Tibial nerve (tissue), 4 donors: ENCODE measurements around the gene ZNF326. TPM values are rescaled to one million over a fixed set of nuclear protein-coding genes. Genes with fewer than 3 reads are reported as not detected.

Experiments used
- DNase-seq, 2 donors: peaks; one replicate each; pipeline ENCODE4 v3.0.0-alpha.2; 2019; ENCODE audit warnings: low spot score in 2 of 2
- H3K27ac ChIP-seq, 4 donors: fragments of 200-600 bp; sonication (generic) in 3 of 4; one replicate each; pipeline ENCODE4 v1.5.1; 2017 to 2019; ENCODE audit warnings: mild to moderate bottlenecking in 1 of 4
- H3K27me3 ChIP-seq, 2 donors: fragments of 200-600 bp; sonication (generic) in 1 of 2; one replicate each; pipeline versions ENCODE4 v1.5.1 to v1.6.0; 2017 to 2019
- H3K36me3 ChIP-seq, 3 donors: fragments of 200-600 bp; sonication (generic); one replicate each; pipeline ENCODE4 v1.5.1; 2018 to 2019
- H3K4me1 ChIP-seq, 4 donors: fragments of 200-600 bp; sonication (generic) in 3 of 4; one replicate each; pipeline ENCODE4 v1.5.1; 2017 to 2019
- H3K4me3 ChIP-seq, 4 donors: fragments of 200-600 bp; sonication (generic) in 3 of 4; one replicate each; pipeline ENCODE4 v1.5.1; 2017 to 2019; ENCODE audit warnings: mild to moderate bottlenecking in 1 of 4, moderate library complexity in 1 of 4
- H3K9me3 ChIP-seq, 4 donors: fragments of 200-600 bp; sonication (generic) in 3 of 4; one replicate each; pipeline ENCODE4 v1.5.1; 2017 to 2019
- EP300 ChIP-seq, 2 donors: sonication (generic); formaldehyde crosslinking; IDR thresholded peaks; one replicate each; pipeline ENCODE4 v1.6.1; 2017; ENCODE audit warnings: antibody characterized with exemption in 2 of 2, mild to moderate bottlenecking in 1 of 2
- POLR2A ChIP-seq, 2 donors: fragments of 450-650 bp; IDR thresholded peaks; one replicate each; pipeline ENCODE4 v1.6.1; 2017; ENCODE audit warnings: antibody characterized with exemption in 2 of 2, mild to moderate bottlenecking in 2 of 2, moderate library complexity in 2 of 2
- WGBS, 2 donors: methylation state at CpG; one replicate each; pipeline ENCODE4 v1.1.5; 2018; 5-methylcytosine and 5-hydroxymethylcytosine counted together
- total RNA-seq, 4 donors: library from RNA; depleted of rRNA; stranded (reverse); fragments of >200 nt; gene quantifications; one replicate each; pipeline ENCODE4 v1.1.0, GENCODE V29; 2016
- TF ChIP-seq, protein P1 (sequence below), 5 experiments: fragments of 200-600 bp in 3 of 5; fragments of 450-650 bp in 2 of 5; sonication (generic) in 3 of 5; IDR thresholded peaks; one replicate each; pipeline ENCODE4 v1.5.1; 2016 to 2019; ENCODE audit warnings: antibody characterized with exemption in 5 of 5, mild to moderate bottlenecking in 3 of 5, moderate library complexity in 2 of 5

Gene ZNF326
- total RNA-seq, 4 donors from 2014 or later: 16.5 to 27.4 (median 24.2) TPM

DNA sequence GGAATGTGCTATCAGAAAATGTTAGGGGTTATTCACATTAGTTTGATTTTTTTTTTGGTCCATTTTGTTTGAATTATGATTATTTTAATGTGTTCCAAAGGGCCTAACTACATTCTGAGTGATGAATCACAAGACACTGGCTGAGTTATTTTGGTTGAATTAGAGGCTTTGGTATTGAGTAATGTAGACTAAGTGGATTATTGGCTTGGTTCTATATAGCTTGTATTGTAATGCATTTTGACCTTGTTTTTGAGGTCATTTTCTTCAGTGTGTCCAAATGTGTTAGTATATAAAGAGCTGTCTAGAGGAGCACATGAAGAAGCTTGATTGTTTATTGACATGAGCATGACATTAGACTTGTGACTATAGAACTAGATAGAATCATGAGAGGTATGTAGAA, 3.4 kb downstream of the ZNF326 start:
- H3K4me1 ChIP-seq: peaks cover 0 to 53% (median 19%) of the 10 kb centered on the region in 4 donors
- no peak for DNase-seq
- no peak overlapping the region for H3K27ac ChIP-seq
- no peaks in the 10 kb centered on the region for H3K27me3 ChIP-seq
- peaks cover 0 to 9% (median 0%) of the 10 kb centered on the region in 3 donors for H3K36me3 ChIP-seq
- no peak overlapping the region for H3K4me3 ChIP-seq
- H3K9me3 ChIP-seq: no peaks in the 10 kb centered on the region
- TF ChIP-seq EP300 (IDR thresholded peaks at IDR 0.05) (no peak), POLR2A (IDR thresholded peaks at IDR 0.05) (no peak)
- TF ChIP-seq, protein P1, sequence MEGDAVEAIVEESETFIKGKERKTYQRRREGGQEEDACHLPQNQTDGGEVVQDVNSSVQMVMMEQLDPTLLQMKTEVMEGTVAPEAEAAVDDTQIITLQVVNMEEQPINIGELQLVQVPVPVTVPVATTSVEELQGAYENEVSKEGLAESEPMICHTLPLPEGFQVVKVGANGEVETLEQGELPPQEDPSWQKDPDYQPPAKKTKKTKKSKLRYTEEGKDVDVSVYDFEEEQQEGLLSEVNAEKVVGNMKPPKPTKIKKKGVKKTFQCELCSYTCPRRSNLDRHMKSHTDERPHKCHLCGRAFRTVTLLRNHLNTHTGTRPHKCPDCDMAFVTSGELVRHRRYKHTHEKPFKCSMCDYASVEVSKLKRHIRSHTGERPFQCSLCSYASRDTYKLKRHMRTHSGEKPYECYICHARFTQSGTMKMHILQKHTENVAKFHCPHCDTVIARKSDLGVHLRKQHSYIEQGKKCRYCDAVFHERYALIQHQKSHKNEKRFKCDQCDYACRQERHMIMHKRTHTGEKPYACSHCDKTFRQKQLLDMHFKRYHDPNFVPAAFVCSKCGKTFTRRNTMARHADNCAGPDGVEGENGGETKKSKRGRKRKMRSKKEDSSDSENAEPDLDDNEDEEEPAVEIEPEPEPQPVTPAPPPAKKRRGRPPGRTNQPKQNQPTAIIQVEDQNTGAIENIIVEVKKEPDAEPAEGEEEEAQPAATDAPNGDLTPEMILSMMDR (IDR thresholded peaks at IDR 0.05): no peak

DNA sequence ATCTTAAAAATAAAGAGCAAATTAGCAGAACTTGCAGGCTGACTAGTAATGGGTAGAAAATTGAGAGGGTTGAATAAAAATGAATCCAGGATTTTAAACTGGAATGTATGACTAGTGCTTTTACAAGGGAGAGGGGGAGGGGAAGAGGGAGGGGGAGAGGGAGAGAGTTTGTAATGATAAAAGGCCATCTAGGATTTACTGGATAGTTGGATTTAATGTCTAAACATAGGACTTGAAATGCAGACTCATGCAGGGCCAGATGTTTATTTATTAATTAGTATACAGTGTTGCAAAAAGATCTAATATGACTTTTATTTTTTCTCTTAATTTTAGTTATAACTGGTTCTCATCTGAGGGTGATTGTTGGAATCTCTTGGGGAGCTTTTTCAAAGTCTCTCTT, 4.3 kb downstream of the ZNF326 start:
- DNase-seq: no peak
- Histone ChIP-seq H3K9me3 (no peaks in the 10 kb centered on the region), H3K4me1 (peaks cover 0 to 59% (median 19%) of the 10 kb centered on the region in 4 donors), H3K27me3 (no peaks in the 10 kb centered on the region), H3K27ac (no peak overlapping the region), H3K36me3 (peaks cover 0 to 9% (median 0%) of the 10 kb centered on the region in 3 donors), H3K4me3 (no peak overlapping the region)
- TF ChIP-seq EP300 (IDR thresholded peaks at IDR 0.05) (no peak), POLR2A (IDR thresholded peaks at IDR 0.05) (no peak)
- TF ChIP-seq, protein P1 (IDR thresholded peaks at IDR 0.05): no peak

DNA sequence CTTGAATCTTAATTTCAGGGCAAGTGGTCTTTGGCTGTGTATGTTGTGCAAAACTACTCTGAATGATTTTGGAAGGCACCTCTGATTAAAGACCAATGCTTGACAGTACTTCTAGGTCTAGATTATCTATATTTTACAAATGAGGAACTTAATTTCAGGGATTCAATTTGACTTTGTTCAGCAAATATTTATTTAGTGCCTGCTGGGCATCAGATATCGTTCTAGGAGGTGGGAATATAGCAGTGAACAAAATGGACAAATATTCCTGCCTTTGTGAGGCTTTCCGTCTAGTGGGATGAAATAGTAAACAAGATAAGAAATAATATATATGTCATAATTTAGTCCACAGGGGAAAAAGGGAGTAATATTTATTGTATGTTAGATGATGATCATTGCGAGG, 4.7 kb downstream of the ZNF326 start:
- Histone ChIP-seq H3K4me1 (peaks cover 0 to 61% (median 19%) of the 10 kb centered on the region in 4 donors), H3K36me3 (peaks cover 0 to 9% (median 0%) of the 10 kb centered on the region in 3 donors), H3K9me3 (no peaks in the 10 kb centered on the region), H3K4me3 (no peak overlapping the region), H3K27me3 (no peaks in the 10 kb centered on the region), H3K27ac (no peak overlapping the region)
- DNase-seq: no peak
- TF ChIP-seq, protein P1 (IDR thresholded peaks at IDR 0.05): no peak
- TF ChIP-seq POLR2A (IDR thresholded peaks at IDR 0.05) (no peak), EP300 (IDR thresholded peaks at IDR 0.05) (no peak)
- WGBS, 2 donors: 93 to 94% methylated on average over 3 of the region's 3 CpGs

DNA sequence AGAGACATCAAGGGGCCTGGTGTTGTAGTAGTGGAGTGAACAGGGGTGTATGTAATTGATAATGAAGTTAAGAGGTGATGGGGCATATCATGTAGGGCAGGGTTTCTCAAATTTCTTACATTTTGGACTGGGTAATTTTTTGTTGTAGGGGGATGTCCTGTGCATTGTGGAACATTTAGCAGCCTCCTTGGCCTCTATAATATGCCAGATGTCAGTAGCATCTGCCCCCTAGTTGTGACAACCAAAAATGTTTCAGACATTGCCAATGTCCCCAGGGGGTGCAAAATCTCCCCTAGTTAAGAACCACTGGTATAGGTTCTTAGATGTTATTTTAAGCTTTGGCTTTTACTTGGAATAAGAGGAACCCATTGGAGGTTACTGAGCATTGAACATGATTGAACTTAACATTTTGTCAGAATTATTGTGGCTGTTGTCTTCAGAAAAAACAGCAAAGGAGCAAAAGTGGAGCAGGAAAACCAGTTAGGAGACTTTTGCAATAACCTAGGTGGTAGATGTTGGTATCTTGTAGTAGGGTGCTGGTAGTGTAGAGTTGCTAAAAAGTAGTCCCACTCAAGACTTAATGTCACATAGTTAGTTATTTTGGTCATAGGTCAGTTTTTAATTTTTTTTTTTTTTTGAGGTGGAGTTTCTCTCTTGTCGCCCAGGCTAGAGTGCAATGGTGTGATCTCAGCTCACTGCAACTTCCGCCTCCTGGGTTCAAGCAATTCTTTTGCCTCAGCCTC, 6.2 kb downstream of the ZNF326 start:
- Histone ChIP-seq H3K4me3 (no peak overlapping the region), H3K27ac (no peak overlapping the region), H3K27me3 (no peaks in the 10 kb centered on the region), H3K36me3 (peaks cover 0 to 9% (median 0%) of the 10 kb centered on the region in 3 donors), H3K9me3 (no peaks in the 10 kb centered on the region), H3K4me1 (peaks cover 0 to 59% (median 19%) of the 10 kb centered on the region in 4 donors)
- no peak for DNase-seq
- no peak for TF ChIP-seq POLR2A (IDR thresholded peaks at IDR 0.05)
- TF ChIP-seq, protein P1 (IDR thresholded peaks at IDR 0.05): no peak
- WGBS, 2 donors: 91 to 95% methylated on average over 2 of the region's 2 CpGs

DNA sequence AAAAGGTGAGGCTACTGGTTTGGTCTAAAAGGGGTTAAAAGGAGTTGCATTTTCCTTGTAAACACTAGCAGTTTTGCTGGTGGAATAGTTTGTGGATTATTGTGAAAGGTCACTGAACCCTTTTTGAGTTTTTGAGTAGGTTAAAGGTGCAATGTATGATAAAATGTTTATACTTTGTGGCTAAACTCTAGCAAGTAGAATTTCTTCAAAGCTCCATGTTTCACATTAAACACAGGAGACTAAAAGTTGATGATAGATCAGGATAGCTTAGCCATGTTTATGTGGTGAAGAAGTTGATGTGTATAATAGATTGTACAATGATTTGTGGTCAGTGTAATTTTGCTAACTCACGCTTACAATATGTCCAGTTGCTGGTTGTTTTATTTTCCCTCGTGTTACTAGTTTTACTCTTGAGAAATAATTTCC, 13.1 kb downstream of the ZNF326 start:
- TF ChIP-seq, protein P1 (IDR thresholded peaks at IDR 0.05): no peak
- TF ChIP-seq POLR2A (IDR thresholded peaks at IDR 0.05): no peak
- no peak for TF ChIP-seq EP300 (IDR thresholded peaks at IDR 0.05)
- no peaks in the 10 kb centered on the region for H3K9me3 ChIP-seq
- no peaks in the 10 kb centered on the region for H3K27me3 ChIP-seq
- no peak for DNase-seq
- 83 to 88% methylated on average over 2 of the region's 2 CpGs for WGBS, 2 donors
- H3K27ac ChIP-seq: no peak overlapping the region
- peaks cover 0 to 22% (median 0%) of the 10 kb centered on the region in 3 donors for H3K36me3 ChIP-seq
- no peak overlapping the region for H3K4me3 ChIP-seq
- H3K4me1 ChIP-seq: peaks cover 0 to 18% (median 2%) of the 10 kb centered on the region in 4 donors
